ENCODE measurements around the gene ITGB8.

Gene ITGB8

GRCh38 chr7:20401861-20402746 lies 71.4 kb downstream of the ITGB8 start:
- no peak overlapping the region for H3K27ac ChIP-seq

GRCh38 chr7:20402747-20403230 lies 72.1 kb downstream of the ITGB8 start:
- Histone ChIP-seq H3K27ac (no peak overlapping the region), H3K36me3 (no peaks in the 10 kb centered on the region), H3K4me3 (ENCODE audit: low read depth, low read length) (no peak overlapping the region), H3K9me3 (ENCODE audit: severe bottlenecking) (peaks cover 2% of the 10 kb centered on the region), H3K27me3 (ENCODE audit: insufficient read depth, low read depth, severe bottlenecking) (no peaks in the 10 kb centered on the region)
- TF ChIP-seq CTCF (IDR thresholded peaks at IDR 0.05; ENCODE audit: low read depth, low read length): no peak
- DNase-seq: no peak

More at GRCh38 chr7:20401861-20402746, 71.4 kb downstream of the ITGB8 start:
- Histone ChIP-seq H3K9me3 (ENCODE audit: severe bottlenecking) (no peaks in the 10 kb centered on the region), H3K4me3 (ENCODE audit: low read depth, low read length) (no peak overlapping the region), H3K27me3 (ENCODE audit: insufficient read depth, low read depth, severe bottlenecking) (no peaks in the 10 kb centered on the region), H3K36me3 (no peaks in the 10 kb centered on the region)
- DNase-seq: no peak
- no peak for TF ChIP-seq CTCF (IDR thresholded peaks at IDR 0.05; ENCODE audit: low read depth, low read length)

DNA sequence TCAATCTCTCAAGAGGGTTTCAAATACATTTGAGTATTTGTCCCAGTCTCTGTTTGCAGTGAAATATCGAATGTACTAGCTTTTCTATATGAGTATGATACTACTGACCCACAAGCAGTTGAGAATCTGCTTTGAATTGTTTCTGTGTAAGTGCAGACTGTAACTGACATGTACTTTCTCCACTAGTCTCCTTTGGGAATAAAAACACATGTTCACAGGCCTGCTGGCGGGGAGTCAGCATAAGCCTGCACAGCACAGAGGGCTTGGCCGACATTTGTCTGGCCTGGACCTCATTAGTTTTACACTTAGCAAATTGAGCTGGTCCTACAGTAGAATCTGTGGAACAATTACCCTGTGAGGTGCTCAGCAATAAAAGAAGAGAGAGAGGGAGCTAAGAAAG lies 72.6 kb downstream of the ITGB8 start:
- Histone ChIP-seq H3K9me3 (ENCODE audit: severe bottlenecking) (peaks cover 2% of the 10 kb centered on the region), H3K4me3 (ENCODE audit: low read depth, low read length) (no peak overlapping the region), H3K36me3 (no peaks in the 10 kb centered on the region), H3K27me3 (ENCODE audit: insufficient read depth, low read depth, severe bottlenecking) (no peaks in the 10 kb centered on the region), H3K27ac (no peak overlapping the region)
- peak; percentile 30 for DNase-seq
- no peak for TF ChIP-seq CTCF (IDR thresholded peaks at IDR 0.05; ENCODE audit: low read depth, low read length)

- peak; percentile 17 for DNase-seq
- Histone ChIP-seq H3K27me3 (ENCODE audit: insufficient read depth, low read depth, severe bottlenecking) (no peaks in the 10 kb centered on the region), H3K36me3 (no peaks in the 10 kb centered on the region), H3K27ac (no peak overlapping the region), H3K4me3 (ENCODE audit: low read depth, low read length) (no peak overlapping the region), H3K9me3 (ENCODE audit: severe bottlenecking) (peaks cover 2% of the 10 kb centered on the region)
- no peak for TF ChIP-seq CTCF (IDR thresholded peaks at IDR 0.05; ENCODE audit: low read depth, low read length)
Measured at GRCh38 chr7:20404320-20404719, 73.6 kb downstream of the ITGB8 start.

- TF ChIP-seq CTCF (IDR thresholded peaks at IDR 0.05; ENCODE audit: low read depth, low read length): no peak
- H3K27me3 ChIP-seq (ENCODE audit: insufficient read depth, low read depth, severe bottlenecking): no peaks in the 10 kb centered on the region
- peak; percentile 66 for DNase-seq
- H3K27ac ChIP-seq: peak overlapping the region; percentile 50
- H3K36me3 ChIP-seq: no peaks in the 10 kb centered on the region
- H3K9me3 ChIP-seq (ENCODE audit: severe bottlenecking): peaks cover 2% of the 10 kb centered on the region
- no peak overlapping the region for H3K4me3 ChIP-seq (ENCODE audit: low read depth, low read length)
Measured at GRCh38 chr7:20407585-20408466, 77.1 kb downstream of the ITGB8 start.
